Stimulated activated CD8-positive, alpha-beta memory T cell treated with anti-CD3 and anti-CD28 coated beads, Interleukin-2, amount 100 ng/mL, for 1 hour (primary cell): ENCODE measurements around the gene IGSF3.

Experiments used
- DNase-seq, 2 donors: peaks; one replicate each; pipeline ENCODE4 v3.0.0-alpha.2; 2020; ENCODE audit warnings: low read depth in 2 of 2

The IGSF3 gene

GRCh38 chr1:116667575-116668105, at the start of gene IGSF3:
Gene IGSF3, minus strand, starts transcription at chr1:116667733. Its CDS starts 1,407 bp downstream, at chr1:116666326.
- DNase-seq: peak in 1 of 2 donors; percentile 16

GRCh38 chr1:116717318-116717717, 49.8 kb upstream of the IGSF3 start:
- DNase-seq: no peak

- no peak for DNase-seq
Observed at GRCh38 chr1:116716391-116716790, 48.9 kb upstream of the IGSF3 start.

- no peak for DNase-seq
Observed at GRCh38 chr1:116713474-116713873, 45.9 kb upstream of the IGSF3 start.

- DNase-seq: no peak
Observed at GRCh38 chr1:116712510-116712909, 45.0 kb upstream of the IGSF3 start.

- no peak for DNase-seq
Observed at GRCh38 chr1:116711263-116711840, 43.8 kb upstream of the IGSF3 start.

GRCh38 chr1:116710420-116711262, 43.1 kb upstream of the IGSF3 start:
- no peak for DNase-seq

- no peak for DNase-seq
Observed at GRCh38 chr1:116709666-116710167, 42.2 kb upstream of the IGSF3 start.

- DNase-seq: no peak
Observed at GRCh38 chr1:116708255-116708900, 40.8 kb upstream of the IGSF3 start.

GRCh38 chr1:116706841-116707240, 39.3 kb upstream of the IGSF3 start:
- no peak for DNase-seq

- no peak for DNase-seq
Observed at GRCh38 chr1:116706123-116706522, 38.6 kb upstream of the IGSF3 start.

GRCh38 chr1:116704278-116704677, 36.7 kb upstream of the IGSF3 start:
- no peak for DNase-seq

GRCh38 chr1:116699605-116700004, 32.1 kb upstream of the IGSF3 start:
- DNase-seq: no peak

GRCh38 chr1:116698244-116698595, 30.7 kb upstream of the IGSF3 start:
- DNase-seq: no peak

GRCh38 chr1:116697548-116698243, 30.2 kb upstream of the IGSF3 start:
- no peak for DNase-seq

- DNase-seq: no peak
Observed at GRCh38 chr1:116694524-116694923, 27.0 kb upstream of the IGSF3 start.

GRCh38 chr1:116693759-116694480, 26.4 kb upstream of the IGSF3 start:
- no peak for DNase-seq

GRCh38 chr1:116692879-116693278, 25.3 kb upstream of the IGSF3 start:
- no peak for DNase-seq

- no peak for DNase-seq
Observed at GRCh38 chr1:116690849-116691406, 23.4 kb upstream of the IGSF3 start.

GRCh38 chr1:116690396-116690848, 22.9 kb upstream of the IGSF3 start:
- DNase-seq: no peak
